A549 (cell line): ENCODE measurements around the gene TDRD9. TPM values are rescaled to one million over a fixed set of nuclear protein-coding genes. Genes with fewer than 3 reads are reported as not detected.

Experiments used
- ATAC-seq, 2 experiments: fragments of 200-7000 bp in 1 of 2; fragments of >200 bp in 1 of 2; cut with Nextera tagmentation in 1 of 2; cut with Tn5 transposase in 1 of 2; 3 replicates each; pipeline versions ENCODE4 v1.8.0 to v1.9.1; 2018 to 2020; ENCODE audit warnings: mild to moderate bottlenecking in 1 of 2, moderate library complexity in 1 of 2
- CTCF ChIA-PET: fragments of 300-600 bp; sonication (Branson Sonifier 250); formaldehyde crosslinking; extraction: SDS; loops from one replicate; lab custom pipeline; 2021; ENCODE audit warnings: antibody characterized with exemption, inconsistent platforms; lab: Yijun Ruan, JAX
- POLR2A ChIA-PET: fragments of 350-600 bp; formaldehyde crosslinking; extraction: SDS; loops from one replicate; lab custom pipeline; 2021; ENCODE audit warnings: antibody characterized with exemption, inconsistent platforms; lab: Yijun Ruan, JAX
- DNase-seq, 2 experiments: peaks; one replicate each; pipeline versions ENCODE4 v3.0.0 to v3.0.0-alpha.2; 2011 to 2016; ENCODE audit warnings: low read depth in 1 of 2, low spot score in 1 of 2
- FAIRE-seq: peaks from 2 replicates; lab custom pipeline; 2011; peaks lifted over from hg19 to GRCh38; lab: Jason Lieb, UNC
- H3K27ac ChIP-seq, 2 experiments: fragments of >200 bp; sonication (Bioruptor Twin); formaldehyde crosslinking; 3 replicates each; pipeline ENCODE4 v1.5.1; 2016 to 2017
- H3K4me1 ChIP-seq: fragments of >200 bp; sonication (Bioruptor Twin); formaldehyde crosslinking; 3 replicates; pipeline ENCODE4 v1.6.1; 2016
- H3K4me2 ChIP-seq: fragments of >200 bp; sonication (Bioruptor Twin); formaldehyde crosslinking; 3 replicates; pipeline ENCODE4 v1.6.1; 2016
- H3K4me3 ChIP-seq: fragments of >200 bp; sonication (Bioruptor Twin); formaldehyde crosslinking; 3 replicates; pipeline ENCODE4 v1.5.1; 2016
- H3K9me3 ChIP-seq: fragments of >200 bp; sonication (Bioruptor Twin); formaldehyde crosslinking; 3 replicates; pipeline ENCODE4 v1.6.1; 2016
- BHLHE40 ChIP-seq: IDR thresholded peaks from 2 replicates; pipeline ENCODE4 v1.6.1; 2012; ENCODE audit warnings: low read depth, low read length, inconsistent platforms
- CBX8 ChIP-seq: fragments of 200-600 bp; sonication (generic); IDR thresholded peaks from 2 replicates; pipeline ENCODE4 v1.6.1; 2016
- CHD2 ChIP-seq: fragments of 150-350 bp; IDR thresholded peaks from 2 replicates; pipeline ENCODE4 v1.6.1; 2014; ENCODE audit warnings: low read length; ENCODE audit not compliant: partially characterized antibody
- EP300 ChIP-seq, 2 experiments: fragments of >200 bp; sonication (Bioruptor Twin); formaldehyde crosslinking; IDR thresholded peaks; 2 replicates in 1 of 2; 3 replicates in 1 of 2; pipeline ENCODE4 v1.6.1; 2016 to 2017
- FOXS1 ChIP-seq: fragments of 250-450 bp; sonication (Bioruptor Pico); IDR thresholded peaks from 2 replicates; pipeline ENCODE4 v1.5.0; 2020; ENCODE audit warnings: mild to moderate bottlenecking, moderate library complexity
- GATA3 ChIP-seq: IDR thresholded peaks from 2 replicates; pipeline ENCODE4 v1.6.1; 2012; ENCODE audit warnings: borderline replicate concordance
- HEYL ChIP-seq: fragments of 250-450 bp; sonication (Bioruptor Pico); IDR thresholded peaks from 2 replicates; pipeline ENCODE4 v1.8.0; 2021; ENCODE audit warnings: mild to moderate bottlenecking, moderate library complexity
- KDM5A ChIP-seq: fragments of 200-600 bp; sonication (generic); IDR thresholded peaks from 2 replicates; pipeline ENCODE4 v1.6.1; 2016; ENCODE audit warnings: antibody characterized with exemption, mild to moderate bottlenecking
- MAFK ChIP-seq: fragments of 450-650 bp; IDR thresholded peaks from 2 replicates; pipeline ENCODE4 v1.6.1; 2014; ENCODE audit not compliant: partially characterized antibody
- POLR2A ChIP-seq: IDR thresholded peaks from 2 replicates; pipeline ENCODE4 v1.6.1; 2012; ENCODE audit warnings: mild to moderate bottlenecking, low read length
- POLR2AphosphoS2 ChIP-seq: conservative IDR thresholded peaks from 2 replicates; pipeline ENCODE4 v1.6.1; 2012; ENCODE audit warnings: low read length, improper control_type of control experiment, inconsistent platforms
- RAD21 ChIP-seq, 2 experiments: fragments of >200 bp in 1 of 2; sonication (Bioruptor Twin) in 1 of 2; formaldehyde crosslinking in 1 of 2; IDR thresholded peaks in 1 of 2; conservative IDR thresholded peaks in 1 of 2; 2 replicates in 1 of 2; 3 replicates in 1 of 2; pipeline ENCODE4 v1.6.1; 2012 to 2018; ENCODE audit warnings: inconsistent platforms in 1 of 2
- RARB ChIP-seq: fragments of 250-450 bp; sonication (Bioruptor Pico); IDR thresholded peaks from 2 replicates; pipeline ENCODE4 v1.8.0; 2021; ENCODE audit warnings: mild to moderate bottlenecking, moderate library complexity
- RCOR1 ChIP-seq: fragments of 150-350 bp; IDR thresholded peaks from 2 replicates; pipeline ENCODE4 v1.6.1; 2014; ENCODE audit warnings: antibody characterized with exemption, low read length, low read depth
- SMC3 ChIP-seq: fragments of >200 bp; sonication (Bioruptor Twin); formaldehyde crosslinking; IDR thresholded peaks from 3 replicates; pipeline ENCODE4 v1.6.1; 2018; ENCODE audit warnings: inconsistent platforms
- ZFP36 ChIP-seq: fragments of 450-650 bp; IDR thresholded peaks from 2 replicates; pipeline ENCODE4 v1.6.1; 2014; ENCODE audit warnings: borderline replicate concordance; ENCODE audit not compliant: partially characterized antibody
- ZSCAN20 ChIP-seq: fragments of 250-450 bp; sonication (Bioruptor Pico); IDR thresholded peaks from 2 replicates; pipeline ENCODE4 v1.8.0; 2022; ENCODE audit warnings: mild to moderate bottlenecking, moderate library complexity
- WGBS: methylation state at CpG from one replicate; pipeline ENCODE4 v1.1.6; 2017; ENCODE audit errors: missing lambda C conversion rate; 5-methylcytosine and 5-hydroxymethylcytosine counted together
- polyA plus RNA-seq, 4 experiments: library from polyadenylated mRNA; depleted of rRNA in 3 of 4; stranded (reverse); fragments of >200 nt; fragmentation: RNase III in 1 of 4; extraction: RNeasy Plus Mini Kit Qiagen cat#74134 plus additional on column Dnase treatment in 1 of 4; gene quantifications; 2 replicates in 3 of 4; 3 replicates in 1 of 4; pipeline ENCODE4 v1.2.3, GENCODE V29; 2011 to 2017
- TF ChIP-seq, protein P1 (sequence below): fragments of 450-650 bp; IDR thresholded peaks from 2 replicates; pipeline ENCODE4 v1.6.1; 2014; ENCODE audit warnings: antibody characterized with exemption
- TF ChIP-seq, protein P2 (sequence below): fragments of >200 bp; sonication (Bioruptor Twin); formaldehyde crosslinking; IDR thresholded peaks from 3 replicates; pipeline ENCODE4 v1.6.1; 2016
- TF ChIP-seq, protein P3 (sequence below): fragments of >200 bp; sonication (Bioruptor Twin); formaldehyde crosslinking; IDR thresholded peaks from 3 replicates; pipeline ENCODE4 v1.5.1; 2016
- TF ChIP-seq, protein P4 (sequence below): IDR thresholded peaks from 2 replicates; pipeline ENCODE4 v1.6.1; 2012
- TF ChIP-seq, protein P5 (sequence below): IDR thresholded peaks from 2 replicates; pipeline ENCODE4 v1.6.1; 2012; ENCODE audit warnings: low read depth, borderline replicate concordance
- TF ChIP-seq, protein P6 (sequence below): fragments of 250-450 bp; sonication (Bioruptor Pico); IDR thresholded peaks from 2 replicates; pipeline ENCODE4 v1.5.0; 2020; ENCODE audit warnings: low read depth, mild to moderate bottlenecking, moderate library complexity

TDRD9 gene
- polyA plus RNA-seq, 2 of the 4 experiments (the other 2 are of a cell fraction), result 0.04 TPM; not detected in 1

DNA sequence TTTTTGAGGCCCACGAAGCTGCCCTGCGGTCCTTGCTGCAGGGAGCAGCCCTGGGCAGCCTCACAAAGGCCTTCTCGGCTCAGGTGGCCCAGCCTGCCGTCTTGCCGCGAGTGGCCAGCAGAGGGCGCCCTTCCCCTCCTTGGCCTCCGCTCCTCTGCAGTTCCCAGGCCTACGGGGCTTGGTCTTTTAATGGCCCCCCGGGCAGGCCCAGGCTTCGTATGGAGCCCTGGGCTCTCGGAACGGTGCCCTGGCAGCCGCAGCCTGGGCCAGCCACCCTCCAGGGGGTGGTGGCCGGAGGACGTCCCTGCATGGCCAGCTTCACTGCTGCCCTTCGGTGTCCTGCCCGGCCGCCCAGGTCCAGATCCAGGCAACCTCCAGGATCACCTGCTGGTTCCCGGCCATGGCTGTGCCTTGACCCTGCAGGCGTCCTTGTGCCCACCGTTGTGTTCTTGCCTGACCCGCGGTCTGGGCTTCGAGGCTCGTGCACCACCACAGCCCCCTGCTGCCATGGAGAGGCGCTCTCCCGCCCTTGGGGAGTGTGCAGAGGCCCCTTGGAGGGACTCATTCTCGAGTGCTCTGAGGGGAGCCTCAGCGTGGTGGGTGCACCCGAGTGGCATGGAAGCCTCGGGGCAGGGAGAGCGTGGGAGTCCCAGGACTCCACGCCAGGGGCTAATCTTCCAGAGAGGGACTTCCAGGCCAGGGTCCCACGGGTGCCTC, 166.6 kb downstream of the TDRD9 start:
- Histone ChIP-seq H3K4me1 (peaks cover 5% of the 10 kb centered on the region; the same call in 2 of the 3 replicates), H3K27ac (no peak overlapping the region), H3K9me3 (no peaks in the 10 kb centered on the region), H3K4me3 (no peak overlapping the region), H3K4me2 (peak overlapping the region; percentile 51; the same call in 2 of the 3 replicates)
- FAIRE-seq, result no peak
- DNase-seq, result peak; percentile 63 to 85
- ATAC-seq, result peak; percentile 63 to 88
- 44% methylated on average over 13 of the region's 35 CpGs for WGBS
- ChIA-PET POLR2A (no interaction called here), CTCF (interaction anchor here (0.7 to 4.6 kb wide), 44 partner anchors 8 to 553 kb away, joined by 3 to 40 read pairs (median 4); partner anchors contain the start of gene ASPG)
- TF ChIP-seq POLR2A, result no peak
- TF ChIP-seq RAD21 (conservative IDR thresholded peaks at IDR 0.05 in 1 of 2, IDR thresholded peaks at IDR 0.05 in 1 of 2), result peak; percentile 57 to 62
- TF ChIP-seq, protein P1, sequence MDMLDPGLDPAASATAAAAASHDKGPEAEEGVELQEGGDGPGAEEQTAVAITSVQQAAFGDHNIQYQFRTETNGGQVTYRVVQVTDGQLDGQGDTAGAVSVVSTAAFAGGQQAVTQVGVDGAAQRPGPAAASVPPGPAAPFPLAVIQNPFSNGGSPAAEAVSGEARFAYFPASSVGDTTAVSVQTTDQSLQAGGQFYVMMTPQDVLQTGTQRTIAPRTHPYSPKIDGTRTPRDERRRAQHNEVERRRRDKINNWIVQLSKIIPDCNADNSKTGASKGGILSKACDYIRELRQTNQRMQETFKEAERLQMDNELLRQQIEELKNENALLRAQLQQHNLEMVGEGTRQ, result no peak
- no peak for TF ChIP-seq MAFK
- no peak for TF ChIP-seq KDM5A
- TF ChIP-seq ZFP36, result no peak
- TF ChIP-seq SMC3, result peak; percentile 68
- TF ChIP-seq, protein P2, sequence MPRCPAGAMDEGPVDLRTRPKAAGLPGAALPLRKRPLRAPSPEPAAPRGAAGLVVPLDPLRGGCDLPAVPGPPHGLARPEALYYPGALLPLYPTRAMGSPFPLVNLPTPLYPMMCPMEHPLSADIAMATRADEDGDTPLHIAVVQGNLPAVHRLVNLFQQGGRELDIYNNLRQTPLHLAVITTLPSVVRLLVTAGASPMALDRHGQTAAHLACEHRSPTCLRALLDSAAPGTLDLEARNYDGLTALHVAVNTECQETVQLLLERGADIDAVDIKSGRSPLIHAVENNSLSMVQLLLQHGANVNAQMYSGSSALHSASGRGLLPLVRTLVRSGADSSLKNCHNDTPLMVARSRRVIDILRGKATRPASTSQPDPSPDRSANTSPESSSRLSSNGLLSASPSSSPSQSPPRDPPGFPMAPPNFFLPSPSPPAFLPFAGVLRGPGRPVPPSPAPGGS, result no peak
- no peak for TF ChIP-seq CHD2
- TF ChIP-seq, protein P3, sequence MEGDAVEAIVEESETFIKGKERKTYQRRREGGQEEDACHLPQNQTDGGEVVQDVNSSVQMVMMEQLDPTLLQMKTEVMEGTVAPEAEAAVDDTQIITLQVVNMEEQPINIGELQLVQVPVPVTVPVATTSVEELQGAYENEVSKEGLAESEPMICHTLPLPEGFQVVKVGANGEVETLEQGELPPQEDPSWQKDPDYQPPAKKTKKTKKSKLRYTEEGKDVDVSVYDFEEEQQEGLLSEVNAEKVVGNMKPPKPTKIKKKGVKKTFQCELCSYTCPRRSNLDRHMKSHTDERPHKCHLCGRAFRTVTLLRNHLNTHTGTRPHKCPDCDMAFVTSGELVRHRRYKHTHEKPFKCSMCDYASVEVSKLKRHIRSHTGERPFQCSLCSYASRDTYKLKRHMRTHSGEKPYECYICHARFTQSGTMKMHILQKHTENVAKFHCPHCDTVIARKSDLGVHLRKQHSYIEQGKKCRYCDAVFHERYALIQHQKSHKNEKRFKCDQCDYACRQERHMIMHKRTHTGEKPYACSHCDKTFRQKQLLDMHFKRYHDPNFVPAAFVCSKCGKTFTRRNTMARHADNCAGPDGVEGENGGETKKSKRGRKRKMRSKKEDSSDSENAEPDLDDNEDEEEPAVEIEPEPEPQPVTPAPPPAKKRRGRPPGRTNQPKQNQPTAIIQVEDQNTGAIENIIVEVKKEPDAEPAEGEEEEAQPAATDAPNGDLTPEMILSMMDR, result peak; percentile 82
- no peak for TF ChIP-seq POLR2AphosphoS2
- TF ChIP-seq HEYL, result no peak
- no peak for TF ChIP-seq EP300 (IDR thresholded peaks at IDR 0.05)
- TF ChIP-seq, protein P4, sequence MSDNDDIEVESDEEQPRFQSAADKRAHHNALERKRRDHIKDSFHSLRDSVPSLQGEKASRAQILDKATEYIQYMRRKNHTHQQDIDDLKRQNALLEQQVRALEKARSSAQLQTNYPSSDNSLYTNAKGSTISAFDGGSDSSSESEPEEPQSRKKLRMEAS, result no peak
- no peak for TF ChIP-seq FOXS1 (CRISPR knock-in tag)
- no peak for TF ChIP-seq RCOR1
- TF ChIP-seq BHLHE40, result no peak
- no peak for TF ChIP-seq CBX8
- TF ChIP-seq, protein P5, sequence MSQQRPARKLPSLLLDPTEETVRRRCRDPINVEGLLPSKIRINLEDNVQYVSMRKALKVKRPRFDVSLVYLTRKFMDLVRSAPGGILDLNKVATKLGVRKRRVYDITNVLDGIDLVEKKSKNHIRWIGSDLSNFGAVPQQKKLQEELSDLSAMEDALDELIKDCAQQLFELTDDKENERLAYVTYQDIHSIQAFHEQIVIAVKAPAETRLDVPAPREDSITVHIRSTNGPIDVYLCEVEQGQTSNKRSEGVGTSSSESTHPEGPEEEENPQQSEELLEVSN, result no peak

DNA sequence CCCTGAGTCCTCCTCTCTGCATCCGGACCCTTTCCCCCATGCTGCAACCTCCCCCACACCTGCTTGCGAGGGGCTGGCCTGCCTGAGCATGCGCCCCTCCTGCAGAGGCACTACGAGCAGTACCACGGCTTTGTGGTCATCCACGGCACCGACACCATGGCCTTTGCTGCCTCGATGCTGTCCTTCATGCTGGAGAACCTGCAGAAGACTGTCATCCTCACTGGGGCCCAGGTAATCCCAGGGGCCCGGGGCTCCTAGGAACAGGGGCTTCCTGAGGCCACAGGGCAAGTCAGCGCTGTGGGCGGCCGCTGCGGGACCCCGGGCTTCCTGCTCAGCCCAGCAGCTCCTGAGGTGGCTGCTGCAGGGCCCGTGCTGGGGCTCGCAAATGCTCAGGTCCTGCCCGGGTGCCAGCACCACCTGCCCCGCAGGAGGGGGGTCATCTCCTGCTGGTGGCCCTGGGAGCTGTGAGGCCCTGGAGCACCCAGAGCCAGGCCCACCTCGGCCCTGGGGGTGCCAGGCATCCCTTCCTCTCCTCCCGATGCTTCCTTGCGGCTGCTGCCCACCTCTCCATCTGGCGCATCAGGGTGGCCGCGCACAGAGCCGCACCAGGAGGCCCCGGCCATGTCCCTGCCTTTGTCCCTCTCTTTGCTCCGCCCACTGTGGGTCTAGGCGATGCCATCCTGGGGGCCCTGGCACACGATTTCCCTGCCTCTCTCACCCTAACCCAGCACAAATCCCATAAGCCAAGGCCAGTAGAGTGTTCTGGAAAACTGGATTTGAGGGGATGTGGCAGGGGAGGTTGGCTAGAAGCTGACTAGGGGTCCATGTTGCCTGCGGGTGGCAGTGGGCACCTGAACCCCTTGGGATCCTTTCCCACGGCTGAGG, 167.4 kb downstream of the TDRD9 start:
- ChIA-PET CTCF (interaction anchor here (0.7 to 4.6 kb wide), 30 partner anchors 9 to 552 kb away, joined by 3 to 40 read pairs (median 5); partner anchors contain the start of gene ASPG), POLR2A (no interaction called here)

More for the DNA sequence above, 167.4 kb downstream of the TDRD9 start:
- peaks cover 5% of the 10 kb centered on the region; the same call in 2 of the 3 replicates for H3K4me1 ChIP-seq
- H3K4me2 ChIP-seq, result no peak overlapping the region
- FAIRE-seq (no peak), DNase-seq (no peak), ATAC-seq (no peak)
- no peak overlapping the region for H3K27ac ChIP-seq
- H3K9me3 ChIP-seq, result no peaks in the 10 kb centered on the region
- no peak overlapping the region for H3K4me3 ChIP-seq
- 65% methylated on average over 12 of the region's 31 CpGs for WGBS
- TF ChIP-seq RARB (CRISPR knock-in tag), result no peak
- TF ChIP-seq GATA3, result no peak
- TF ChIP-seq, protein P1, result no peak
- TF ChIP-seq, protein P6, sequence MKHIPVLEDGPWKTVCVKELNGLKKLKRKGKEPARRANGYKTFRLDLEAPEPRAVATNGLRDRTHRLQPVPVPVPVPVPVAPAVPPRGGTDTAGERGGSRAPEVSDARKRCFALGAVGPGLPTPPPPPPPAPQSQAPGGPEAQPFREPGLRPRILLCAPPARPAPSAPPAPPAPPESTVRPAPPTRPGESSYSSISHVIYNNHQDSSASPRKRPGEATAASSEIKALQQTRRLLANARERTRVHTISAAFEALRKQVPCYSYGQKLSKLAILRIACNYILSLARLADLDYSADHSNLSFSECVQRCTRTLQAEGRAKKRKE (CRISPR knock-in tag), result no peak
- TF ChIP-seq ZSCAN20 (CRISPR knock-in tag), result no peak
